ENCODE measurements around the gene PALLD.

Gene PALLD

GRCh38 chr4:168741281-168742173 lies 244.7 kb downstream of the PALLD start:
- no peak for DNase-seq

- DNase-seq, result no peak
These were observed 246.3 kb downstream of the PALLD start for GRCh38 chr4:168743131-168743530.

GRCh38 chr4:168743601-168744000 lies 246.7 kb downstream of the PALLD start:
- no peak for DNase-seq

GRCh38 chr4:168744021-168744420 lies 247.2 kb downstream of the PALLD start:
- DNase-seq, result no peak

GRCh38 chr4:168748807-168749206 lies 252.0 kb downstream of the PALLD start:
- DNase-seq, result no peak

GRCh38 chr4:168751263-168752225 lies 254.7 kb downstream of the PALLD start:
- DNase-seq, result no peak

GRCh38 chr4:168755598-168756477 lies 259.0 kb downstream of the PALLD start:
- DNase-seq, result no peak

- no peak for DNase-seq
These were observed 260.6 kb downstream of the PALLD start for GRCh38 chr4:168757500-168757899.

GRCh38 chr4:168758351-168758876 lies 261.6 kb downstream of the PALLD start:
- DNase-seq, result no peak

GRCh38 chr4:168759321-168759720 lies 262.5 kb downstream of the PALLD start:
- DNase-seq, result no peak

- DNase-seq, result no peak
These were observed 263.2 kb downstream of the PALLD start for GRCh38 chr4:168759959-168760527.

- no peak for DNase-seq
These were observed 264.2 kb downstream of the PALLD start for GRCh38 chr4:168761066-168761465.

GRCh38 chr4:168765322-168765721 lies 268.5 kb downstream of the PALLD start:
- DNase-seq, result no peak

GRCh38 chr4:168765726-168766125 lies 268.9 kb downstream of the PALLD start:
- DNase-seq, result no peak

GRCh38 chr4:168766604-168767316 lies 269.9 kb downstream of the PALLD start:
- no peak for DNase-seq

GRCh38 chr4:168769416-168769815 lies 272.6 kb downstream of the PALLD start:
- no peak for DNase-seq

- DNase-seq, result no peak
These were observed 273.0 kb downstream of the PALLD start for GRCh38 chr4:168769837-168770236.

- DNase-seq, result no peak
These were observed 274.4 kb downstream of the PALLD start for GRCh38 chr4:168771251-168771650.

- DNase-seq, result no peak
These were observed 276.7 kb downstream of the PALLD start for GRCh38 chr4:168773388-168774195.

- no peak for DNase-seq
These were observed 279.5 kb downstream of the PALLD start for GRCh38 chr4:168776382-168776781.

Data from NCI-H510A (cell line).